IMR-90 (cell line): ENCODE data around the gene PODXL2. TPM values are rescaled to one million over a fixed set of nuclear protein-coding genes. Genes with fewer than 3 reads are reported as not detected.

Source experiments
- ATAC-seq: fragments of 200-7000 bp; cut with Tn5 transposase; 2 replicates; pipeline ENCODE4 v1.9.1; 2020; ENCODE audit warnings: low read depth, mild to moderate bottlenecking, moderate library complexity
- BruUV-seq: library from RNA; stranded (reverse); fragments of 400-500 nt; replicated peaks from 2 replicates; lab custom pipeline; 2021; lab: Mats Ljungman, UMichigan
- CTCF ChIA-PET: fragments of 300-600 bp; formaldehyde crosslinking; extraction: SDS; loops from one replicate; lab custom pipeline; 2021; ENCODE audit warnings: antibody characterized with exemption; lab: Yijun Ruan, JAX
- POLR2A ChIA-PET: fragments of 300-600 bp; sonication (Branson Sonifier 250); formaldehyde crosslinking; loops from one replicate; lab custom pipeline; 2022; ENCODE audit warnings: antibody characterized with exemption; ENCODE audit not compliant: unreplicated experiment; lab: Charles Lee
- DNase-seq: peaks from one replicate; pipeline ENCODE4 v3.0.0; 2013
- H2AFZ ChIP-seq: replicated peaks from 2 replicates; pipeline ENCODE3; 2013; ENCODE audit warnings: low read length, mild to moderate bottlenecking; ENCODE audit not compliant: poor library complexity
- H2AK5ac ChIP-seq: 2 replicates; pipeline ENCODE4 v1.6.1; 2013; ENCODE audit warnings: low read depth, low read length, inconsistent platforms
- H2AK9ac ChIP-seq: replicated peaks from 2 replicates; pipeline ENCODE3; 2013; ENCODE audit warnings: mild to moderate bottlenecking, low read depth, low read length, moderate library complexity; ENCODE audit not compliant: poor library complexity
- H2BK120ac ChIP-seq: 2 replicates; pipeline ENCODE4 v1.6.1; 2013; ENCODE audit warnings: low read depth, low read length, inconsistent platforms
- H2BK15ac ChIP-seq: 3 replicates; pipeline ENCODE4 v1.6.1; 2013; ENCODE audit warnings: low read depth, low read length, inconsistent platforms
- H2BK20ac ChIP-seq: 2 replicates; pipeline ENCODE4 v1.6.1; 2013; ENCODE audit warnings: low read depth, mild to moderate bottlenecking, inconsistent platforms, low read length, moderate library complexity
- H2BK5ac ChIP-seq: 2 replicates; pipeline ENCODE4 v1.6.1; 2013; ENCODE audit warnings: mild to moderate bottlenecking, low read depth, low read length, inconsistent platforms; ENCODE audit not compliant: poor library complexity, severe bottlenecking
- H3K14ac ChIP-seq: replicated peaks from 2 replicates; pipeline ENCODE4 v1.6.1; 2013; ENCODE audit warnings: low read depth, low read length, inconsistent platforms
- H3K18ac ChIP-seq: 2 replicates; pipeline ENCODE4 v1.6.1; 2013; ENCODE audit warnings: low read depth, low read length, control low read depth
- H3K23ac ChIP-seq: 2 replicates; pipeline ENCODE4 v1.6.1; 2013; ENCODE audit warnings: low read depth, low read length, inconsistent platforms
- H3K27ac ChIP-seq: 2 replicates; pipeline ENCODE4 v1.5.1; 2013; ENCODE audit warnings: mild to moderate bottlenecking, control low read depth, low read length; ENCODE audit not compliant: insufficient read depth
- H3K27me3 ChIP-seq: 2 replicates; pipeline ENCODE4 v1.6.1; 2013; ENCODE audit warnings: low read length; ENCODE audit not compliant: control insufficient read depth, insufficient read depth
- H3K36me3 ChIP-seq: 2 replicates; pipeline ENCODE4 v1.6.1; 2013; ENCODE audit warnings: low read length, mixed read lengths; ENCODE audit not compliant: control insufficient read depth, insufficient read depth
- H3K4ac ChIP-seq: 2 replicates; pipeline ENCODE4 v1.6.1; 2013; ENCODE audit warnings: low read depth, low read length, inconsistent platforms
- H3K4me1 ChIP-seq: 2 replicates; pipeline ENCODE4 v1.6.1; 2013; ENCODE audit warnings: low read length, mixed read lengths; ENCODE audit not compliant: control insufficient read depth, insufficient read depth
- H3K4me2 ChIP-seq: 2 replicates; pipeline ENCODE4 v1.6.1; 2013; ENCODE audit warnings: low read depth, mild to moderate bottlenecking, control low read depth, low read length, moderate library complexity
- H3K4me3 ChIP-seq: 2 replicates; pipeline ENCODE4 v1.5.1; 2013; ENCODE audit warnings: low read depth, mild to moderate bottlenecking, control low read depth, low read length, moderate library complexity; ENCODE audit not compliant: insufficient read depth
- H3K56ac ChIP-seq: 2 replicates; pipeline ENCODE4 v1.6.1; 2013; ENCODE audit warnings: low read length, inconsistent platforms; ENCODE audit not compliant: insufficient read depth; ENCODE audit errors: extremely low read depth
- H3K79me1 ChIP-seq, 2 experiments: 2 replicates each; pipeline ENCODE4 v1.6.1; 2013; ENCODE audit warnings: low read length in 2 of 2, inconsistent platforms in 1 of 2, low read depth in 1 of 2
- H3K9ac ChIP-seq: 2 replicates; pipeline ENCODE4 v1.6.1; 2013; ENCODE audit warnings: low read depth, low read length, control low read depth
- H3K9me1 ChIP-seq: 2 replicates; pipeline ENCODE4 v1.6.1; 2013; ENCODE audit warnings: low read length, inconsistent platforms; ENCODE audit not compliant: insufficient read depth
- H3K9me3 ChIP-seq: 2 replicates; pipeline ENCODE4 v1.6.1; 2013; ENCODE audit warnings: low read length; ENCODE audit not compliant: control insufficient read depth, insufficient read depth
- H4K20me1 ChIP-seq: 2 replicates; pipeline ENCODE4 v1.6.1; 2013; ENCODE audit warnings: low read length, inconsistent platforms; ENCODE audit not compliant: insufficient read depth
- H4K5ac ChIP-seq: 2 replicates; pipeline ENCODE4 v1.6.1; 2013; ENCODE audit warnings: mild to moderate bottlenecking, low read depth, low read length, control low read depth
- H4K8ac ChIP-seq, 2 experiments: 2 replicates each; pipeline ENCODE4 v1.6.1; 2013; ENCODE audit warnings: low read depth in 2 of 2, low read length in 2 of 2, control low read depth in 1 of 2, inconsistent platforms in 1 of 2
- H4K91ac ChIP-seq: 2 replicates; pipeline ENCODE4 v1.6.1; 2013; ENCODE audit warnings: low read depth, low read length, inconsistent platforms; ENCODE audit not compliant: insufficient read depth
- CEBPB ChIP-seq: IDR thresholded peaks from 2 replicates; pipeline ENCODE4 v1.6.1; 2012; ENCODE audit warnings: low read depth, low read length, improper control_type of control experiment
- ELK1 ChIP-seq: fragments of 150-350 bp; IDR thresholded peaks from 2 replicates; pipeline ENCODE4 v1.6.1; 2016; ENCODE audit warnings: low read depth, mild to moderate bottlenecking, low read length, moderate library complexity, borderline replicate concordance
- FOS ChIP-seq: fragments of 150-350 bp; IDR thresholded peaks from 2 replicates; pipeline ENCODE4 v1.6.1; 2016; ENCODE audit warnings: low read depth, low read length
- MAFK ChIP-seq: IDR thresholded peaks from 2 replicates; pipeline ENCODE4 v1.6.1; 2012; ENCODE audit warnings: low read depth, low read length, improper control_type of control experiment
- MAZ ChIP-seq: IDR thresholded peaks from 2 replicates; pipeline ENCODE4 v1.6.1; 2012; ENCODE audit warnings: low read depth, mild to moderate bottlenecking, low read length, improper control_type of control experiment, moderate library complexity, borderline replicate concordance
- NFE2L2 ChIP-seq: fragments of 150-350 bp; IDR thresholded peaks from 2 replicates; pipeline ENCODE4 v1.6.1; 2016; ENCODE audit warnings: low read depth, mild to moderate bottlenecking, low read length
- POLR2A ChIP-seq: IDR thresholded peaks from 2 replicates; pipeline ENCODE4 v1.6.1; 2012; ENCODE audit warnings: mild to moderate bottlenecking, low read depth, low read length
- RCOR1 ChIP-seq: IDR thresholded peaks from 2 replicates; pipeline ENCODE4 v1.6.1; 2012; ENCODE audit warnings: mild to moderate bottlenecking, low read length, improper control_type of control experiment; ENCODE audit not compliant: insufficient replicate concordance
- RFX5 ChIP-seq: IDR thresholded peaks from 2 replicates; pipeline ENCODE4 v1.8.0; 2012; ENCODE audit warnings: low read depth, mild to moderate bottlenecking, low read length, moderate library complexity
- SMC3 ChIP-seq: fragments of 150-350 bp; IDR thresholded peaks from 2 replicates; pipeline ENCODE4 v1.6.1; 2016; ENCODE audit warnings: low read depth, mild to moderate bottlenecking, antibody characterized with exemption, low read length, moderate library complexity
- USF2 ChIP-seq: fragments of 150-350 bp; IDR thresholded peaks from 2 replicates; pipeline ENCODE4 v1.6.1; 2017; ENCODE audit warnings: mild to moderate bottlenecking, antibody characterized with exemption, low read length, low read depth
- WGBS, 2 experiments: methylation state at CpG; one replicate each; pipeline versions ENCODE4 v1.1.5 to v1.1.7; 2013; ENCODE audit warnings: missing lambda C conversion rate in 2 of 2; ENCODE audit not compliant: insufficient read length in 1 of 2; ENCODE audit errors: extremely low coverage in 2 of 2; 5-methylcytosine and 5-hydroxymethylcytosine counted together
- dilution Hi-C: fragments of 300-500 bp; cut with HindIII; formaldehyde crosslinking; loops from one replicate; pipeline ENCODE4 v1.14.3; 2018; ENCODE audit warnings: low sequenced_read_pairs; ENCODE audit not compliant: unreplicated experiment
- in situ Hi-C: fragments of 300-500 bp; cut with MboI; formaldehyde crosslinking; loops from 3 replicates; pipeline ENCODE4 v1.14.3; 2019; ENCODE audit warnings: low sequenced_read_pairs, inconsistent platforms, mixed read lengths
- intact Hi-C: fragments of 100-400 bp; cut with micrococcal nuclease; formaldehyde crosslinking; loops from 2 replicates; pipeline ENCODE4 v1.10.0; 2022
- polyA plus RNA-seq, 3 experiments: library from polyadenylated mRNA; depleted of rRNA; stranded (reverse); fragments of >200 nt; gene quantifications; 2 replicates each; pipeline ENCODE4 v1.2.3, GENCODE V29; 2012; ENCODE audit warnings: low replicate concordance in 1 of 3
- total RNA-seq: library from RNA; depleted of rRNA; stranded (reverse); fragments of >200 nt; gene quantifications from 2 replicates; pipeline ENCODE4 v1.2.3, GENCODE V29; 2012

The PODXL2 gene
- total and polyA plus RNA-seq, 2 of the 4 experiments (the other 2 are of a cell fraction) = 1.6 to 5.4 TPM

- peaks cover 4% of the 10 kb centered on the region; the same call in 1 of the 2 replicates for H3K4me1 ChIP-seq
- no peak overlapping the region for H2AK9ac ChIP-seq
- no peak overlapping the region for H3K56ac ChIP-seq
- H3K36me3 ChIP-seq = no peaks in the 10 kb centered on the region
- no peak for DNase-seq
- ATAC-seq = no peak
- no TSS peak for BruUV-seq
- no peak overlapping the region for H4K91ac ChIP-seq
- no peak overlapping the region for H2BK5ac ChIP-seq
- H3K9me1 ChIP-seq = no peaks in the 10 kb centered on the region; the same call in 1 of the 2 replicates
- intact Hi-C loops (no loop called here), in situ Hi-C loops (no loop called here), dilution Hi-C loops (no loop called here)
- no peak overlapping the region for H4K8ac ChIP-seq
- ChIA-PET POLR2A (no interaction called here), CTCF (interaction anchor here (0.5 kb wide), 1 partner anchor 76 kb away, joined by 3 read pairs; no protein-coding TSS in a partner anchor)
- H3K4ac ChIP-seq = no peak overlapping the region
- no peak overlapping the region for H3K9ac ChIP-seq
- H2BK120ac ChIP-seq = no peak overlapping the region
- H3K4me3 ChIP-seq = no peak overlapping the region
- no peaks in the 10 kb centered on the region for H3K9me3 ChIP-seq
- no peak overlapping the region for H3K18ac ChIP-seq
- H2AK5ac ChIP-seq = no peak overlapping the region
- H2BK20ac ChIP-seq = no peak overlapping the region
- H3K79me1 ChIP-seq = no peaks in the 10 kb centered on the region
- H2BK15ac ChIP-seq = no peak overlapping the region
- H3K27ac ChIP-seq = no peak overlapping the region
- WGBS, 2 experiments = 63% methylated on average over 5 of the region's 11 CpGs; no CpG with 5 or more reads in 1 of the 2 experiments
- H3K27me3 ChIP-seq = peaks cover 3% of the 10 kb centered on the region; the same call in 1 of the 2 replicates
- no peak for TF ChIP-seq NFE2L2
- TF ChIP-seq MAFK = no peak
- no peak for TF ChIP-seq SMC3
- TF ChIP-seq RFX5 = no peak
- no peak for TF ChIP-seq ELK1
- no peak for TF ChIP-seq POLR2A
- no peak for TF ChIP-seq RCOR1
- no peak for TF ChIP-seq CEBPB
- no peak for TF ChIP-seq MAZ
- no peak for TF ChIP-seq USF2
- no peak for TF ChIP-seq FOS
- H2AFZ ChIP-seq = no peak overlapping the region
- no peak overlapping the region for H3K4me2 ChIP-seq
- no peak overlapping the region for H3K14ac ChIP-seq
- no peak overlapping the region for H3K23ac ChIP-seq
- H4K5ac ChIP-seq = no peak overlapping the region
- no peaks in the 10 kb centered on the region for H4K20me1 ChIP-seq
Measured at GRCh38 chr3:127662001-127662469, 33.0 kb downstream of the PODXL2 start.
